ENCODE measurements around the gene CDKN2AIPNL.

The CDKN2AIPNL gene, protein sequence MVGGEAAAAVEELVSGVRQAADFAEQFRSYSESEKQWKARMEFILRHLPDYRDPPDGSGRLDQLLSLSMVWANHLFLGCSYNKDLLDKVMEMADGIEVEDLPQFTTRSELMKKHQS

DNA sequence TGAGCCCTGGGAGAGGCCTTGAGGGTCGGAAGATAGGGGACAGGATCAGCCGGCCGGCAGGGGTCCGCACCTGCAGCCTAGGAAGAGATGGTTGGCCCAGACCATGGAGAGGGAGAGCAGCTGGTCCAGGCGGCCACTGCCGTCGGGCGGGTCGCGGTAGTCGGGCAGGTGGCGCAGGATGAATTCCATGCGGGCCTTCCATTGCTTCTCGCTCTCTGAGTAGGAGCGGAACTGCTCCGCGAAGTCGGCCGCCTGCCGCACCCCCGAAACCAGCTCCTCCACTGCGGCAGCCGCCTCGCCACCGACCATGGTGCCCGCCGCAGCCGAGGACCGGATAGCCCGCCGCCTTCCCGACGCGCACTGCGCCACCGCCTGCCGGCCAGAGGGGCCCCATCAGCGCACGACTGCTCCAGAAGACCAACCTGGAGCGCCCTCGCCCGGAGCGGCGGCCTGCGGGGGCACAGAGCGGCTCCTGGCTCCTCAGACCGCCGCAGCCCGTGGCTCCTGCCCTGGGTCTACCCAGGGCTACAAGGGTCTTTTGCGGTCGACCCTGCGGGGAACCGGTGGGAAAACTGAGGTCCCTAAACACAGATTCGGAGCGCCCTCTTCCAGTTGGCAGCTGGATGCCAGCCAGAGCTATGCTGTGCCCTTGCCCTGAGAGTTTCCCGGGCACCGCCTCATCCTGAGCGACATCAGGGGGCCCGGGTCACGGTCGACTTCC is at the start of gene CDKN2AIPNL:
Gene CDKN2AIPNL, minus strand, starts transcription at position 336 of the 721 bp plus-strand sequence. Its CDS starts 27 bp downstream, at position 309.
- Mint-ChIP-seq H3K27ac (peak within 1 kb of the TSS; percentile 89), H3K36me3 (no peaks in the 10 kb centered on the region), H3K9me3 (ENCODE audit: low read depth) (no peaks in the 10 kb centered on the region), H3K4me1 (ENCODE audit: low read depth) (peaks cover 31% of the 10 kb centered on the region), H3K4me3 (peak within 1 kb of the TSS; percentile 93), H3K27me3 (no peaks in the 10 kb centered on the region)

DNA sequence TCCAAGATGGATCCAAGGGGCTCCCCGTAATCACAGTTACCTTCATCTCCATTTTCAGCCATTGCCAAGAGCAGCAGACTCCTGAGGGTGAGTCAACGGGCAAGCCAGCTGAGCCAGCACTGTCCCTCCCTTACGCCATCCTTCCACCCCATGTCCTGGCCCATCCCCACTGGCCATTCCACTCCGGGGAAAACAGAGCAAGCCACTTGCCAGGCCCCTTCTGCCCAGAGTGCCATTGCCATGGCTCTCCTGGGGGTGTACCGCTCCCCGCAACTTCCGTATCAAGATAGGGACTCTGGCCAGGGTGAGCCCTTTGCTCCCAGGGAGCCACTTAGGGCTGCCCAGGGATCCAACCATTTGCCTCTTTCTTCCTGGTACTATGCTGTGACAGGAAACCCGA is 48.9 kb upstream of the CDKN2AIPNL start:
- Mint-ChIP-seq H3K27ac (no peak overlapping the region), H3K9me3 (ENCODE audit: low read depth) (no peaks in the 10 kb centered on the region), H3K27me3 (no peaks in the 10 kb centered on the region), H3K4me3 (no peak overlapping the region), H3K36me3 (no peaks in the 10 kb centered on the region), H3K4me1 (ENCODE audit: low read depth) (peaks cover 5% of the 10 kb centered on the region)

DNA sequence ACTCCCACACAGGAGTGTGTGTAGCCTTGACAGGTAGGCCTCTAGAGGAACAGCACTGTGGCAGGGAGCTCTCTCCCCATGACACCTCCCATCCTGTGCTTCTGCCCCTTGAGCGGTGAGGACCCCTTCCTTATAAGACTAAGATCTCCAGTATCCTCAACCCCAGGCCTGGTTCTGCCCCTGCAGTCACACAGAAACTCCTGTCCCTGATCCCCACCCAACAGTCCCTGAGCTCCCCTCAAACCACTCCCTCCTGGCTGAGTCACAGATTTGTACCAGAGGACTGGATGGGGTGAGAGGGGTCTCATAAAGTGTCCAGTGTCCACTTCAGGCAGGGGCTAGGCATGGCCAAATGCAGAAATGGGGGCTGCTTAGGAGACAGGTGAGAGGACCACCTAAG is 47.8 kb upstream of the CDKN2AIPNL start:
- Mint-ChIP-seq H3K27me3 (no peaks in the 10 kb centered on the region), H3K4me1 (ENCODE audit: low read depth) (peaks cover 1% of the 10 kb centered on the region), H3K36me3 (no peaks in the 10 kb centered on the region), H3K9me3 (ENCODE audit: low read depth) (no peaks in the 10 kb centered on the region), H3K4me3 (no peak overlapping the region), H3K27ac (no peak overlapping the region)

DNA sequence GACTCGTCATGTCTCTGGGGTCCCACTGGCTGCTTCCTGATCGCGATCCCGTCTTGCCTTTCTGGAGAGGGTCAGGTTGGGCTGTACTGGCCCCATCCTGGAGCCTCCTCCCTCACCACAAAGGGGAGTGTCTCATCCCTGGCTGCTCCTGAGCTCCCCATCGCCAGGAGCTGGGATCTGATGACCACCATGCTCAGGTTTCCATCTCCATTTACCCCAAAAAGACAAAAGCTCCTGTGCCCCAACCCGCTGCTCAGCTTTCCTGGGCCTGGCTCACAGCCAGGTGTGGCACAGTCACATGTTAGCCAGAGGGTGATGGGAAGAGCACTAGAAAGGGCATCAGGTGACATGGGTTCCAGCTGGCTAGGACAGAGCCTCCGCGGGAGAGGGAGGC is 47.3 kb upstream of the CDKN2AIPNL start:
- peaks cover under 1% of the 10 kb centered on the region for H3K4me1 Mint-ChIP-seq (ENCODE audit: low read depth)
- H3K9me3 Mint-ChIP-seq (ENCODE audit: low read depth): no peaks in the 10 kb centered on the region
- no peak overlapping the region for H3K27ac Mint-ChIP-seq
- no peaks in the 10 kb centered on the region for H3K36me3 Mint-ChIP-seq
- no peak overlapping the region for H3K4me3 Mint-ChIP-seq
- H3K27me3 Mint-ChIP-seq: no peaks in the 10 kb centered on the region

DNA sequence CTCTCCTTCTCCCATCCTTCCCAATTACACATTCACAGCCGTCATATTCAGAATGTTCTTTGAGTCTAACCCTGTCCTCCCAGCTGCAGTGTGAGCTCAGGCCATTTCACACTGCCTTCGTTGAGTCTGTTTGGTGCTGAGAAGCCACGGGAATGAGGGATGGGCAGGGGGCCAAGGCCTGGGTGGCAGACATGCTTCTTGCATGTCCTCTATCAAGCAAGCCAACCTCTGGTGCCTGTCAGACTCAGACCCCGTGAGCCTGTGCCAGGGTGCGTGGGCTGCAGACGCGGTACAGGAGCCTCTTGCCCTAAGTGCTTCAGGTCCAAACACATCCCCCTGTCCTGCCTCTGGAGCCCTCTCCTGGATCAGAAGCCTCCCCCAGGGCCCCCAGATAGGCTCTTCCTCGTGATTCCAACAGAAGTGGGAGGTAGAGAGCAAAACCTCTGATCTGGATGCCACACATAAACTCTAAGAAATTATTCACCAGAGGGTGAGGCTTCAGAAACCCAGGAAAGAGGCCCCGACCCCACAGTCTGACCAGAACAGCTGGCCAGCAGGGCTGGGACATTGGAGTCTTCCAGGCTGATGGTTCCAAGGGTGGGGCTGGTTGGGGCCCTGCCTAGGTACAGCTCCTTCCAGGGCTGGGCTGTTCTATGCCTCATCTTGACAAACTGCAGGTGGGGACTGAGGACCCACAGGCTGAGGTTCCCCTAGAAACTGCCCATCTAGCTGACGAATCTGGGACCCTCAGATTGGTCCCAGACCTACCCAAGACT is 46.7 kb upstream of the CDKN2AIPNL start:
- no peak overlapping the region for H3K27ac Mint-ChIP-seq
- no peaks in the 10 kb centered on the region for H3K4me1 Mint-ChIP-seq (ENCODE audit: low read depth)
- no peak overlapping the region for H3K4me3 Mint-ChIP-seq
- H3K36me3 Mint-ChIP-seq: no peaks in the 10 kb centered on the region
- H3K27me3 Mint-ChIP-seq: no peaks in the 10 kb centered on the region
- H3K9me3 Mint-ChIP-seq (ENCODE audit: low read depth): no peaks in the 10 kb centered on the region

DNA sequence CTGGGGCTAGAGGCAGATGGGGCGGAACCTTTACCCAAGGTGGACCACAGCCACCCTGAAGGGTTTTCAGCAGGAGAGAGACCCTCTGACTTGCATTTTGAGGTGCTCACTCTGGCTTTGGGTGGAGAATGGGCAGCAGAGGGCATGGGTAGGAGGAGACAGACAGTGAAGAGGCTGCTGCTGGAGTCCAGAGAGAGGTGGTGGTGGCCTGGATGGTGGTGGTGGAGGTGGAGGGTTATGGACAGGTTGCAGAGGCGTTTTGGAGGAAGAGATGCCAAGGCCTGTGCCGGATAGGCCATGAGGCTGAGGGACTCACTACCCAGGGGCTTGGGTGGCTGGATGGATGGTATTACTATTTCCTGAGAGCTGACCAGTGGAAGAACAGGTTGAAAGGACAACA is 46.1 kb upstream of the CDKN2AIPNL start:
- no peaks in the 10 kb centered on the region for H3K4me1 Mint-ChIP-seq (ENCODE audit: low read depth)

DNA sequence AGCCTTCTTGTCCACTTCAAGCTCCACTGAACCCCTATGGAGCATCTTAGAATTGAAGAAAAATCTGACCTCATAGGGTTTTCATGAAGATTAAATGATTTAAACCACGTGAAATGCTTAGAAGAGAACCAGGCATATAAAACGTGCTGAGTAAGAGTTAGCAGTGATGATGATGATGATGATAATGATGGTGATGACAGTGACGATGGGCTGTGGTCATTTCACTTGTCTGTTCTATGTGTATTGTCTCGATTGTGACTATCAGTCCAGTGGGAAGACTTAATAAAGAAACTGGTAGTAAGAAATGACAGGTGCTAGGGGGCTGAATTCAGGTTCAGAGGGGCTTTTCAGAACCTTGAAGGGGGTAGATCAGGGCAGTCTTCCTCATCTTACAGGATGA is 45.1 kb upstream of the CDKN2AIPNL start:
- Mint-ChIP-seq H3K4me3 (no peak overlapping the region), H3K4me1 (ENCODE audit: low read depth) (no peaks in the 10 kb centered on the region), H3K27ac (no peak overlapping the region), H3K27me3 (no peaks in the 10 kb centered on the region), H3K36me3 (no peaks in the 10 kb centered on the region), H3K9me3 (ENCODE audit: low read depth) (no peaks in the 10 kb centered on the region)

More for the DNA sequence above, 46.1 kb upstream of the CDKN2AIPNL start:
- Mint-ChIP-seq H3K36me3 (no peaks in the 10 kb centered on the region), H3K27ac (no peak overlapping the region), H3K27me3 (no peaks in the 10 kb centered on the region), H3K4me3 (no peak overlapping the region), H3K9me3 (ENCODE audit: low read depth) (no peaks in the 10 kb centered on the region)

DNA sequence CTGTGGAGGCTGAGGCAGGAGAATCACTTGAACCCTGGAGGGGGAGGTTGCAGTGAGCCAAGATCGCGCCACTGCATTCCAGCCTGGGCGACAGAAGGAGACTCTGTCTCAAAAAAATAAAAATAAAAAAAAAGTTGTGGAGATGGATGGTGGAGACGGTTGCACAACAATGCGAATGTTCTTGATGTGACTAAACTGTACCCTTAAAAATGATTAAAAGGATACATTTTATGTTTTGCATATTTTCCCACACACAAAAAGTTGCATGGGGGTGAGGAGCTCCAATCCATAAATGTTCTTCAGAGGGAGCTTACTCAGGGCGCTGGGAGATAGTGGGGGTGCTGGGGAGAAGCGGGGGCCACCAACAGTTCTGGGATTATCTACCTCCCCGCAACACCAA is 43.8 kb upstream of the CDKN2AIPNL start:
- Mint-ChIP-seq H3K27me3 (no peaks in the 10 kb centered on the region), H3K4me3 (no peak overlapping the region), H3K36me3 (no peaks in the 10 kb centered on the region), H3K4me1 (ENCODE audit: low read depth) (no peaks in the 10 kb centered on the region), H3K9me3 (ENCODE audit: low read depth) (no peaks in the 10 kb centered on the region), H3K27ac (no peak overlapping the region)

DNA sequence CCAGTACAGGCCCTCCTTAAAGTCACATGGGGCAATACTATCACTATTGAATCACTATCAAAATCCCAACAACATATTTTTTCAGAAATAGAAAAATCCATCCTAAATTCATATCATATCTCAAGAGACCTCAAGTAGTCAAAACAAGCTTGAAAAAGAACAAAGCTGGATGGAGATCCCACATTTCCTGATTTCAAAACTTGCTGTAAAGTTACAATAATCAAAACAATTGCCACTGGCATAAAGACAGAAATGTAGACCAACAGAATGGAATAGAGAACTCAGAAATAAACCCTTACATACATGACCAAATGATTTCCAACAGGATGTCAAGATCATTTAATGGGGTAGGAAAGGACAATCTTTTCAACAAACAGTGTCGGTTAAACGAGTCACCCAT is 41.3 kb upstream of the CDKN2AIPNL start:
- Mint-ChIP-seq H3K9me3 (ENCODE audit: low read depth) (no peaks in the 10 kb centered on the region), H3K36me3 (no peaks in the 10 kb centered on the region), H3K27ac (no peak overlapping the region), H3K4me3 (no peak overlapping the region), H3K27me3 (no peaks in the 10 kb centered on the region), H3K4me1 (ENCODE audit: low read depth) (no peaks in the 10 kb centered on the region)

DNA sequence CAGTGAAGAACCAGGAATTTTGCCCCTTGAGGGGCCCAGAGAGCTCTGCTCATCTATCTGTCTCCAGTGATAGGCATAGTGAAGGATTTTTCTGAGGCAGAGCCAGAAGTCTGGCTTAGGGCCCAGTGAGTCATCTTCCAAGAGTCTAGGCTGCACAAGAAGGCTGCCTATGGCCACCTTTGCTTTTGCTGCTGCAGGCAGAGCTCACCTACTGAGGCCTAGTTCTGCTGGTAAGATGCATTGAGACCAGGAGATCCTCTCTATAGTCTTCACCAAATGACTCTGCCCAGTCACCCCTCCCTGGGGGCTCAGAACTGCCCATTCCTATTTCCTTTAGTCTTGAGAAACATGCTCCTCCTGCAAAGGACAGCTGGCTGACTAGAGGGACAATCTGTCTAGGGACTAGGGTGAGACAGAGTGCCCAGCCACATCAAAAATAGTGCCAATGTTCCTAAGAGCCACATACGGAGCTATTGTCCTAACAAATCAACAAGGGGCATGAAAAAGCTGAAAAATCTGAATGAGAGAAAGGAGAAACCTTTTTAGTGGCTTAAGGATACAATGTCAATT is 40.3 kb upstream of the CDKN2AIPNL start:
- H3K27ac Mint-ChIP-seq: no peak overlapping the region
- no peaks in the 10 kb centered on the region for H3K4me1 Mint-ChIP-seq (ENCODE audit: low read depth)
- no peaks in the 10 kb centered on the region for H3K27me3 Mint-ChIP-seq
- no peaks in the 10 kb centered on the region for H3K9me3 Mint-ChIP-seq (ENCODE audit: low read depth)
- no peak overlapping the region for H3K4me3 Mint-ChIP-seq
- no peaks in the 10 kb centered on the region for H3K36me3 Mint-ChIP-seq

DNA sequence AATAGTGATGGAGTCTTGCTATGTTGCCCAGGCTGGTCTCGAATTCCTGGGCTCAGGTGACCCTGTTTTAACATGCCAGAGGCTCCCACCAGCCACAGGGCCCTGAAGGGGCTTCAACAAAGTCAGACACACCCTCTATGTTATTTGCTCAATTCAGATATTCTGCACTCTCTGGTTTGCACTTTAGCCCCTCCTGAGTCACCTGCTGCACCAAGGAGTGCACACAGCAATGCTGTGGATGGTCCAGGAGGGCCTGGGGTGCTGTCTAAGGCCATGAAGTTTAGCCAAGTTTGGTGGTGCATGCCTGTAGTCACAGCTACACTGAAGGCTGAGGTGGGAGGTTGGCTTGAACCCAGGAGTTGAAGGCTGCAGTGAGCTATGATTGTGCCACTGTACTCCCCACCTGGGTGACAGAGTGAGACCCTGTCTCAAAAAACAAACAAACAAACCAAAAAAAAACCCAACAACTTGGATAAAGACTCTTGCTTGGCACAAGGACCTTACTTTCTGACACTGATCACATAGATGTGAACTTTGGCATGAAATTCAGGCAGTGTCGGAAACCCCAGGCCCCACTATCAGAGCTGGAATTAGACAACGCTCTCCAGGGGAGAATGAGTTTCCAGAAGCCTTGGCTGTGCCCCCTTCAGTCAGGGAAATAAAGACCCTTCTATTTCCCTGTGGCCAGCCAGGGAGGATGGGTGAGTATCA is 39.7 kb upstream of the CDKN2AIPNL start:
- Mint-ChIP-seq H3K9me3 (ENCODE audit: low read depth) (no peaks in the 10 kb centered on the region), H3K36me3 (no peaks in the 10 kb centered on the region), H3K4me1 (ENCODE audit: low read depth) (no peaks in the 10 kb centered on the region), H3K27me3 (no peaks in the 10 kb centered on the region), H3K4me3 (no peak overlapping the region), H3K27ac (no peak overlapping the region)

DNA sequence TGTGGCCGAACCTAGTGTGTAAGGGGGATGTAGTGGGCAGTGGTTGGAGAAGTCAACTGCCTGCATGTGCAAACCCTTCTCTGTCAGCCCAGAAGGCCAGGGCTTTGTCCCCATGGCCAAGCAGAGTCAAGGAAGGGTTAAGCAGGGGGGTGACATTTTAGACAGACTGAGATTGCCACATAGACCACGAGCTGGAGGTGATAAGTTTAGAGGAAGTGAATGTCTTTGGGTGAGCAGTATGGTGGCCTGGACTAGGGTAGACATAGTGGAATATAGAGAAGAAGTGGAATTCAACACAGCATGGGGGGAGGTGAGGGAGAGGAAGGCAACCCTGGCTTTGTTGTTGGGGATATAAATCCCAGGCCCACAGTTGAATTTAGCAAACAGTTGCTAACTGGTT is 38.7 kb upstream of the CDKN2AIPNL start:
- Mint-ChIP-seq H3K4me3 (no peak overlapping the region), H3K4me1 (ENCODE audit: low read depth) (no peaks in the 10 kb centered on the region), H3K27ac (no peak overlapping the region), H3K9me3 (ENCODE audit: low read depth) (no peaks in the 10 kb centered on the region), H3K27me3 (no peaks in the 10 kb centered on the region), H3K36me3 (no peaks in the 10 kb centered on the region)

DNA sequence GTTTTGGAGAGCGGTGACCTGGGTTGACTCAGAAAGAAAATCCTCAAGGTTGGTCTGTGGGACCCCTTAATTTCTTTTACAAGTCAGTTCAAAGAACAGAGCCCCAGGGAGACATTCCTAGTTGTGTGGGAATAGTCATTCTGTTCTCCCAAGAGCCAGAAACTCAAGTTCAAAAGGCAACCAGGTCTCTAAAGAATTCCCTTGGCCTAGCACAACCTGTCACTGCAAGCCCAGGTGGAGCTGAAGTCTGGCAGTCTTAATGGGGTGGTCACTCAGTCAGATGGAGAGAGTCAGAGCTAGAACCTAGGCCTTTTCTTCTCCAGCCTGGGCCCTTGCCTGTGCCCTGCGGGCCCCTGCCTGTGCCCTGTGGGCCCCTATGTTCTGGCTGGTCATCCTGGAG is 37.5 kb upstream of the CDKN2AIPNL start:
- no peak overlapping the region for H3K27ac Mint-ChIP-seq
- H3K4me1 Mint-ChIP-seq (ENCODE audit: low read depth): no peaks in the 10 kb centered on the region
- no peaks in the 10 kb centered on the region for H3K36me3 Mint-ChIP-seq
- H3K27me3 Mint-ChIP-seq: no peaks in the 10 kb centered on the region
- H3K9me3 Mint-ChIP-seq (ENCODE audit: low read depth): no peaks in the 10 kb centered on the region
- H3K4me3 Mint-ChIP-seq: no peak overlapping the region

DNA sequence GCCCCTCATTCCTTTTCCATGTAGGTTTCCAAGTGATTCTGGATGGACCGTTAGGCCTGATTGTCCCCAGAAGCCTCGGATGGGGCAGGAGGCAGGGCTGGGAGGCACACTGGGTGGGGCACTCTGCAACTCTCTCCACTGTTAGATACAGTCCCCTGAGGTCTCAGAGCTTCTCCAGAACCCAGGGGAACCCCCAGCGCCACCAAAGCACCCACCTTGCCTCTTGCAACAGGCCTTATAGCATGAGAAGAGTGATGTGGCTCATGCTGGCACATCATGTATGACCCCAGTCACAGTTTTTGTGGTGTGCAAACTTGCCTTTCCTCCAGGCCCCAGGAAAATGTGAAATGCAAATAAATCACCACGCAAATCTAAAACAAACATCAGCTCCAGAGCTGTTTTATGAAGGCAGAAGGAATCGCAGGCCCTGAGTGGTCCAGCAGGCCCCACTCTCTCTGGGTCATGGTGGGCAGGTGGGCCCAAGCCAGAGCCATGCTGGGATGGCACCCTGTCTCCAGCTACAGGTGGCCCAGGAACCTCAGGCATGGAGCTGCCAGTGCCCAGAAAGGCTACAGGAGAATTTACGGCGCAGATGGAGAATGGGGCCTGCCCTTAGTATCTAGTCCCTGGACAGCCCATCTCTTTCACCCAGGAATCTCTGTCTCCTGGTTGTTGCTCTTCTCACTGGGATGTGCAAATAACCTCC is 36.3 kb upstream of the CDKN2AIPNL start:
- Mint-ChIP-seq H3K4me1 (ENCODE audit: low read depth) (no peaks in the 10 kb centered on the region), H3K27me3 (no peaks in the 10 kb centered on the region), H3K27ac (peak overlapping the region; percentile 1), H3K9me3 (ENCODE audit: low read depth) (no peaks in the 10 kb centered on the region), H3K4me3 (no peak overlapping the region), H3K36me3 (no peaks in the 10 kb centered on the region)
